KOPT-K1 (cell line): ENCODE data around the gene CSDE1.
"Not testable (repeated sequence)": the region's sequence is repeated elsewhere in the genome, so short reads cannot be mapped to it uniquely, and the experiment has no call there.

Source experiments
- H3K27ac ChIP-seq: fragments of 200-600 bp; sonication (generic); 2 replicates; pipeline ENCODE4 v1.5.1; 2016; ENCODE audit warnings: antibody characterized with exemption, mild to moderate bottlenecking, low read depth, low read length; ENCODE audit not compliant: poor library complexity, severe bottlenecking
- H3K36me3 ChIP-seq: fragments of 200-600 bp; sonication (generic); 2 replicates; pipeline ENCODE4 v1.5.1; 2017; ENCODE audit warnings: antibody characterized with exemption, mild to moderate bottlenecking, low read length, moderate library complexity; ENCODE audit not compliant: insufficient read depth
- H3K9me3 ChIP-seq: fragments of 200-600 bp; sonication (generic); 2 replicates; pipeline ENCODE4 v1.5.1; 2017; ENCODE audit warnings: antibody characterized with exemption, low read length, mild to moderate bottlenecking; ENCODE audit not compliant: insufficient read depth, poor library complexity, severe bottlenecking

Gene CSDE1

DNA sequence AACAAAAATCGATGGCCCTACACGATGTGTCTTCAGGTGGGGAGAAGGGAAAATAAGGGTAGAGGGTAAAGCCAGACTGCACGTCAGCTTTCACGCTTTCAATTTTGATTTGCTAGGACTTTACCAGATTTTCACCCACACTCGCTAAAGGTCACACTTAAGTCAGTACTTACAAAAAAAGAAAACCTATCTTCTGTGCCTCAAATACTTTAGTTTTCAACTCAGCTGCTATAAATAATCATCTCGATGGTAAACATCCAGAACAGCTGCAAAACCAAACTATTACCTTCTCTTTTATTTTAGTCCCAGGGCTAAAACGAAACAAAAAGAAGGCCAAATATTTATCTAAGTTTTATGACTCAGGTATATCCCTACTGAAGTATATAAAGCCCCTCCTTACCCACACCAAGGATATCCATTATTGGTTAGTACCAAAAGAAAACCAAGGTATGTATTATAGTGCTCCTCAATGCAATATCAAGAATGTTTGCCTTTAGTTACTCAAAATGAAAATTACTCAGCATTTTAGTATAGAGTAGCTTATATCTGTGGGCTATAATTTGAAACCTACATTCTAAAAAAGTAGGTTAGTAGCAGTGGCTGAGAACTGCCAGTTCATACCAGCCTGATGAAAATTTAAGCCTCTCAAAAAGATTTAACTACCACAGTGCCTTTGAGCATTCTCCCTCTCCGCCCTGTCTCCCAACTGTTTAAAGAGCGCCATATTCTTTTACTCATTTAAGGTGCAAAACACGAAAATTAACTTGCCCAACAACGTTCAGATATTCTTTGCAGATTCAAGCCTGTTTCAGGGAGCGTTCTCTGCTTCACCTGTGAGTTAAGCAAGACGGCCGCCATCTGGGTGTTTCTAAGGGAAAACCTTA is 1.5 kb downstream of the CSDE1 start:
- Histone ChIP-seq H3K27ac (peak overlapping the region; percentile 99), H3K36me3 (peaks cover 19% of the 10 kb centered on the region), H3K9me3 (no peaks in the 10 kb centered on the region)

DNA sequence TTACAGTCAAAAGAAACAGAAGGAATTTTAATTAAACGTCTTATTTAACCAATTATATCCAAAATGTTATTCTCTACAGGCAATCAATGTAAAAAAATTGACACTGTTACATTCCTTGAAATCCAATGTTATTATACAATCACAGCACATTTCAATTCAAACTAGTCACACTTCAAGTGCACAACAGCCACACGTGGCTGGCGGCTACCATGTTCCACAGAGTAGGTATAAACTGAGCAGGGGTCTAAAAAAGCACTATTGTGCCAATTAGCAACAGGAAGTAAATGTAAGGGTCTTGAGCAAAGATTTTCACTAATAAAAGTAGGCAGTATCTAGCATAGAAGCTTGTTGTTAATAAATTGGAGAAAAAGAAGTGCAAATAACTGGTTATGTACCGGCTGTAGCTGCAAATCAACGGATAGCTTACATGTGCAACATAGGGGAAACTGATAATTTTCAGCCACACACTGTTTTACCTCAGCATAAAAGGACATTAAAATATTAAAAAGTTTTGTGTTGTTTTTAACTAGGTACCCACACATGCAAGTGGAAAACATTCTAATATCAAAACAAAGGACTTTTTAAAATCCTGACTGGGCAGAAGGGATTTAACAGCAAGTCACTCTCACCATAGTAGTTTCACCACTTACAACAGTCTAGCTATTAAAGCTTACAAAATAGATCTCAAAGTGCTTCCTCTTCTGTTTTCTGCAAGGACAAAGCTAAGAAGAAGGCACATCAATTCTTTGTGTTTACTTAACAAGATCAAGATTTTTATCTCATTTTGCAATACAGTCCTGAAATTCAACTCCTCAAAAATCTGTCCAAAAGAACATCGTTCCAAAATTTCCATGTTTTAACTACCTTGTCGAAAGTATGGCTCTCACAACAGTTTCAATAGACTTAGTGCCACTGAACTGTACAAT is 2.5 kb downstream of the CSDE1 start:
- H3K36me3 ChIP-seq = peaks cover 29% of the 10 kb centered on the region
- peak overlapping the region; percentile 99 for H3K27ac ChIP-seq
- no peaks in the 10 kb centered on the region for H3K9me3 ChIP-seq

- not testable (repeated sequence) for H3K27ac ChIP-seq, H3K9me3 ChIP-seq
- peaks cover 44% of the 10 kb centered on the region for H3K36me3 ChIP-seq
Observed at GRCh38 chr1:114753702-114754101, 4.1 kb downstream of the CSDE1 start.

DNA sequence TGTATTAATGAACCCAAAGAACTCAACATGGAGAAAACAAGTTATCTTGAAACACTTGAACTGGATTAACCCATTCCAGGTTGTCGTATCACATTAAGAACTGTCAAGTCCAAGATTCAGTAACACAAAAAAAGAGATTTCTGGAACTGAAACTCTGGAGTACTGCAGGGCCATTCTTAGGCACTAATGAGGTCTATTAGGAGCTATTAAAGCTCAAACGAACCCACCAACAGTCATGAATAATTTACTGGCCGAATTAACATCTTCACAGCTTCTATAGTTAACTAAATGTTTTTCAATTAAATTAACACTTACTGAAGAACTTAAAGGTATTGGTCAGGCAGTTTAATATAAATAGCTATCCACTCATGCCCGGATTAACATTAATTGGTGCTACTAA is 4.6 kb downstream of the CSDE1 start:
- Histone ChIP-seq H3K36me3 (peaks cover 50% of the 10 kb centered on the region), H3K27ac (no peak overlapping the region), H3K9me3 (no peaks in the 10 kb centered on the region)

DNA sequence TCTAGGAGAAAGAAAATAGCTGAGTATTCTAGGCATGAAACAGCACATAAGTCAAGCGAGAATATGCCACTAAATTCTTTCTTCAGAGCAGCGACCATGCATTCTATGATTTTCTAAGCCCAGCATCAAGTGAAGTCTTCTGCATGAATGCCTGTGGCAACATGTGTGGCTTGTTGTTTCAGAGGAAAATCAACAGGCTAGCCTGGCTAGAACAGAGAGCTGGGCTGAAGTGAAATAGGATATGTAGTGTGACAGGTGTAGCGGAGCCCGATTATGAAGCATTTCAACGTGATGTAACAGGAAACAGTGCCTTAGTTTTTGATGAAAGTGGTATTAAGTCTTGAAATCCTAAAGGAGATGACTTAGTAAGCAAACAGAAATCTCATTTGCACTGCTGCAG is 7.0 kb downstream of the CSDE1 start:
- Histone ChIP-seq H3K27ac (no peak overlapping the region), H3K36me3 (peaks cover 71% of the 10 kb centered on the region), H3K9me3 (no peaks in the 10 kb centered on the region)

- no peak overlapping the region for H3K27ac ChIP-seq
- no peaks in the 10 kb centered on the region for H3K9me3 ChIP-seq
- peaks cover 71% of the 10 kb centered on the region for H3K36me3 ChIP-seq
Observed at GRCh38 chr1:114749835-114750234, 7.9 kb downstream of the CSDE1 start.

GRCh38 chr1:114746450-114747121 is 11.2 kb downstream of the CSDE1 start:
- Histone ChIP-seq H3K27ac (no peak overlapping the region), H3K36me3 (peaks cover 98% of the 10 kb centered on the region), H3K9me3 (no peaks in the 10 kb centered on the region)

DNA sequence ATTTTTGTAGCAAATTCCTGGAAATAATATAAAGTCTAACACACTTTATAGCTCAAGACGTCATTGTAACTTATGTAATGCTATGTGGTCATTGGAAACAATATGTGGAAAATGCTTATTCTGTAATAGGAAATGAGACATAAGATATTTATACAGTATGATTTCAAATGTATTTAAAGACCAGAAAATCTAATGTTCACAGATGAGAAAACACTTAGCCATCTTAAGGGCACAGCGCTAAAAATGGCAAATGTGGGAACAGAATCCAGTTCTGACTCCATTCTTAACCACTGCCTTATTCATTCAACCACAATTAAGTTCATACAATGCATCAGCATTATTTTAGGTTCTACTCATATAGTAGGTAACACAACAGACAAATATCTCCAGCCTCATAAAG is 12.5 kb downstream of the CSDE1 start:
- H3K27ac ChIP-seq = no peak overlapping the region
- no peaks in the 10 kb centered on the region for H3K9me3 ChIP-seq
- H3K36me3 ChIP-seq = peaks cover 100% of the 10 kb centered on the region

GRCh38 chr1:114741963-114742746 is 15.6 kb downstream of the CSDE1 start:
- H3K27ac ChIP-seq = no peak overlapping the region
- peaks cover 100% of the 10 kb centered on the region for H3K36me3 ChIP-seq
- H3K9me3 ChIP-seq = no peaks in the 10 kb centered on the region

- Histone ChIP-seq H3K36me3 (peaks cover 100% of the 10 kb centered on the region), H3K27ac (no peak overlapping the region), H3K9me3 (no peaks in the 10 kb centered on the region)
Observed at GRCh38 chr1:114740331-114740730, 17.5 kb downstream of the CSDE1 start.

GRCh38 chr1:114737314-114737849 is 20.4 kb downstream of the CSDE1 start:
- H3K36me3 ChIP-seq = peaks cover 100% of the 10 kb centered on the region
- H3K27ac ChIP-seq = no peak overlapping the region
- H3K9me3 ChIP-seq = no peaks in the 10 kb centered on the region

- Histone ChIP-seq H3K36me3 (peaks cover 100% of the 10 kb centered on the region), H3K9me3 (no peaks in the 10 kb centered on the region), H3K27ac (no peak overlapping the region)
Observed at GRCh38 chr1:114735479-114735878, 22.3 kb downstream of the CSDE1 start.

GRCh38 chr1:114729782-114730181 is 28.0 kb downstream of the CSDE1 start:
- Histone ChIP-seq H3K9me3 (no peaks in the 10 kb centered on the region), H3K36me3 (peaks cover 100% of the 10 kb centered on the region), H3K27ac (no peak overlapping the region)

DNA sequence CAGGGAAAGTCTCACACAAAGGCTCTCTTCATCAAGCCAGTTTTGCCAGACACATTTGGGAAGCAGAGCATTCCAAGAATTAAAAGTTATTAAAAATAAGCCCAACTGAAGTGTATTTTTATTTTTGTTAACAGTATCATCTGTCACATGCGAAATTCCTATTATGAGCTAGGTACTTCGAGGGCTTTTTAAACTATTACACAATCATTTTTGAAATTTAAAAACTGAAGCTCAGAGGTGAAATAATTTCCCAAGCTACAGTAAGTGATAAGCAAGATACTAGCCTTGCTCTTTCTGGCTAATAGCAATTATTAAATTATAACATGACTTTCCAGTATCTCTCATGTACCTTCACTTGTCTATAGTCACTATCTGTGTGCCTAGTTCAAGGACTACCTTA is 29.2 kb downstream of the CSDE1 start:
- Histone ChIP-seq H3K36me3 (peaks cover 100% of the 10 kb centered on the region), H3K27ac (no peak overlapping the region), H3K9me3 (no peaks in the 10 kb centered on the region)
